Karpas-422 (cell line): Measurements from ENCODE around the gene PDGFD. TPM values are rescaled to one million over a fixed set of nuclear protein-coding genes. Genes with fewer than 3 reads are reported as not detected.

Experiments used
- DNase-seq: peaks from one replicate; pipeline ENCODE4 v3.0.0-alpha.2; 2015
- H2AFZ ChIP-seq: fragments of 200-600 bp; sonication (generic); 2 replicates; pipeline ENCODE4 v1.6.1; 2014; ENCODE audit warnings: antibody characterized with exemption, low read length, mixed read lengths
- H3K27ac ChIP-seq: fragments of 200-600 bp; sonication (generic); 2 replicates; pipeline ENCODE4 v1.5.1; 2014; ENCODE audit warnings: mild to moderate bottlenecking, low read length, moderate library complexity
- H3K27me3 ChIP-seq: fragments of 200-600 bp; sonication (generic); 2 replicates; pipeline ENCODE4 v1.6.1; 2014; ENCODE audit warnings: low read length, mixed read lengths
- H3K36me3 ChIP-seq: fragments of 200-600 bp; sonication (generic); 2 replicates; pipeline ENCODE4 v1.6.1; 2014; ENCODE audit warnings: low read length, mixed read lengths; ENCODE audit not compliant: insufficient read depth
- H3K4me1 ChIP-seq: fragments of 200-600 bp; sonication (generic); 2 replicates; pipeline ENCODE4 v1.6.1; 2014; ENCODE audit warnings: mild to moderate bottlenecking, low read length, mixed read lengths
- H3K4me2 ChIP-seq: fragments of 200-600 bp; sonication (generic); 2 replicates; pipeline ENCODE4 v1.6.1; 2014; ENCODE audit warnings: low read length, low read depth, mild to moderate bottlenecking; ENCODE audit not compliant: poor library complexity, severe bottlenecking
- H3K4me3 ChIP-seq: fragments of 200-600 bp; sonication (generic); 2 replicates; pipeline ENCODE4 v1.5.1; 2014; ENCODE audit warnings: mild to moderate bottlenecking, antibody characterized with exemption, low read length, mixed read lengths
- H3K79me2 ChIP-seq: fragments of 200-600 bp; sonication (generic); 2 replicates; pipeline ENCODE4 v1.6.1; 2014; ENCODE audit warnings: mild to moderate bottlenecking, low read length, mixed read lengths
- H3K9ac ChIP-seq: fragments of 200-600 bp; sonication (generic); 2 replicates; pipeline ENCODE4 v1.6.0; 2014; ENCODE audit warnings: low read length
- H3K9me2 ChIP-seq: fragments of 200-600 bp; sonication (generic), shearing (Covaris generic); replicated peaks from 2 replicates; pipeline ENCODE4 v1.6.0; 2014; ENCODE audit warnings: mild to moderate bottlenecking, low read length, moderate library complexity; ENCODE audit not compliant: insufficient read depth
- H3K9me3 ChIP-seq: fragments of 300-700, 200-600 bp; sonication (generic); 2 replicates; pipeline ENCODE4 v1.6.1; 2014; ENCODE audit warnings: low read length, mixed read lengths
- H4K20me1 ChIP-seq: fragments of 200-600 bp; sonication (generic); 2 replicates; pipeline ENCODE4 v1.6.1; 2014; ENCODE audit warnings: mild to moderate bottlenecking, antibody characterized with exemption, low read length, low read depth; ENCODE audit not compliant: insufficient read depth
- total RNA-seq: library from RNA; depleted of rRNA; stranded (reverse); fragments of >200 nt; shearing (Covaris generic); gene quantifications from 2 replicates; pipeline ENCODE4 v1.2.3, GENCODE V29; 2014; ENCODE audit warnings: low replicate concordance

PDGFD gene
- total RNA-seq, 1 experiment from 2014 or later, result 360 TPM

GRCh38 chr11:104024572-104024971 lies 139.4 kb downstream of the PDGFD start:
- Histone ChIP-seq H4K20me1 (no peaks in the 10 kb centered on the region), H3K36me3 (peaks cover 24% of the 10 kb centered on the region), H3K79me2 (peaks cover 98% of the 10 kb centered on the region), H3K27me3 (no peaks in the 10 kb centered on the region), H3K4me2 (no peak overlapping the region), H3K4me1 (peaks cover 65% of the 10 kb centered on the region), H3K9ac (no peak overlapping the region), H3K27ac (peak overlapping the region; percentile 26), H3K9me3 (no peaks in the 10 kb centered on the region), H2AFZ (no peak overlapping the region), H3K4me3 (no peak overlapping the region), H3K9me2 (no peaks in the 10 kb centered on the region)
- DNase-seq, result no peak

DNA sequence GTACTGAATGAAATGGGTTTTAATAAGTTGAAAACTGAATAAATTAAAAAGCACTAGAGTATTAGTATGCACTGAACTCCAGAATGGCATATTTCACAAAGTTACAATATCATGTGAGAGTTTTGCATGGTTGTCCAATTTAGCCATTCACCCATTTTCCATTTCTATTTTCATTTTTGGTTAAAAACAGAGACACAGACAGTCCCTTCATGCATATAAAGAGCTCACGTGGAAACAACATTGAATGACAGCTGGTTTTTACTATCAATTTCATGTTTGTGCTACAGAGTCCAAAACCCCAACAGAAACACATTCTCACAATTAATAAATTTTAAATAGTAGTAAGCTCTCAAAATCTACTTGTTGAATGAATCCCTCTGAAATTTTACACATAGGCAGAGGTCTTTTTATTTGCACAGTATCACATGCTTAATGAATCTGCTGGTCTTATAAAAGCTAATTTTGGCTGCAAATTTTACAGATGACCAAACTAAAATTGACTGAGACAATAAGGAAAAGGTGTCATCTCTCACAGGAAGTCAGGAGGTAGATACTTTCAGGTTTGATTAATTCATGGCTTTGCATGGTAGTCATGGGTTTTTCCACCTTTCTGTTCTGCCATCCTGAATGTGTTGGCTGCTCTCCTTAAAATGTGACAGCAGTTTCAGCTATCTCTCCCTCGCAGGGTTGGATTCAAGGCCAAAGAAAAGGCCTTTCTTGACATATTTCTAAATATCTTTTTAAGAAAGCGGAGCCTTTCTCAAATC lies 148.1 kb downstream of the PDGFD start:
- Histone ChIP-seq H3K4me2 (peak overlapping the region; percentile 40), H3K4me1 (peaks cover 95% of the 10 kb centered on the region), H3K4me3 (peak overlapping the region; percentile 0), H3K79me2 (peaks cover 99% of the 10 kb centered on the region), H3K27ac (peak overlapping the region; percentile 75), H3K36me3 (peaks cover 11% of the 10 kb centered on the region; the same call in 1 of the 2 replicates), H4K20me1 (no peaks in the 10 kb centered on the region), H3K9me3 (no peaks in the 10 kb centered on the region), H3K9ac (peak overlapping the region; percentile 10), H2AFZ (no peak overlapping the region), H3K9me2 (no peaks in the 10 kb centered on the region), H3K27me3 (no peaks in the 10 kb centered on the region)
- peak; percentile 87 for DNase-seq

GRCh38 chr11:104011044-104011443 lies 152.9 kb downstream of the PDGFD start:
- peaks cover 98% of the 10 kb centered on the region for H3K4me1 ChIP-seq
- H3K4me2 ChIP-seq, result peak overlapping the region; percentile 40
- 0 out of 2 replicates have a peak, but pooled peaks cover 7% of the 10 kb centered on the region for H3K36me3 ChIP-seq

GRCh38 chr11:104009744-104010143 lies 154.2 kb downstream of the PDGFD start:
- no peak overlapping the region for H3K4me3 ChIP-seq
- H3K36me3 ChIP-seq, result 0 out of 2 replicates have a peak, but pooled peaks cover 7% of the 10 kb centered on the region
- H3K79me2 ChIP-seq, result peaks cover 96% of the 10 kb centered on the region
- H3K9me3 ChIP-seq, result no peaks in the 10 kb centered on the region
- no peaks in the 10 kb centered on the region for H4K20me1 ChIP-seq
- no peaks in the 10 kb centered on the region for H3K9me2 ChIP-seq
- H3K27ac ChIP-seq, result peak overlapping the region; percentile 75
- H3K27me3 ChIP-seq, result no peaks in the 10 kb centered on the region
- peak overlapping the region; percentile 40 for H3K4me2 ChIP-seq
- H2AFZ ChIP-seq, result no peak overlapping the region
- no peak for DNase-seq
- peak overlapping the region; percentile 2; the same call in 1 of the 2 replicates for H3K9ac ChIP-seq
- H3K4me1 ChIP-seq, result peaks cover 96% of the 10 kb centered on the region

More at GRCh38 chr11:104011044-104011443, 152.9 kb downstream of the PDGFD start:
- peak overlapping the region; percentile 0; the same call in 1 of the 2 replicates for H3K9ac ChIP-seq
- peak; percentile 65 for DNase-seq
- no peaks in the 10 kb centered on the region for H3K27me3 ChIP-seq
- H3K9me2 ChIP-seq, result no peaks in the 10 kb centered on the region
- no peak overlapping the region for H2AFZ ChIP-seq
- no peaks in the 10 kb centered on the region for H4K20me1 ChIP-seq
- H3K9me3 ChIP-seq, result no peaks in the 10 kb centered on the region
- no peak overlapping the region for H3K4me3 ChIP-seq
- peaks cover 98% of the 10 kb centered on the region for H3K79me2 ChIP-seq
- H3K27ac ChIP-seq, result peak overlapping the region; percentile 75

DNA sequence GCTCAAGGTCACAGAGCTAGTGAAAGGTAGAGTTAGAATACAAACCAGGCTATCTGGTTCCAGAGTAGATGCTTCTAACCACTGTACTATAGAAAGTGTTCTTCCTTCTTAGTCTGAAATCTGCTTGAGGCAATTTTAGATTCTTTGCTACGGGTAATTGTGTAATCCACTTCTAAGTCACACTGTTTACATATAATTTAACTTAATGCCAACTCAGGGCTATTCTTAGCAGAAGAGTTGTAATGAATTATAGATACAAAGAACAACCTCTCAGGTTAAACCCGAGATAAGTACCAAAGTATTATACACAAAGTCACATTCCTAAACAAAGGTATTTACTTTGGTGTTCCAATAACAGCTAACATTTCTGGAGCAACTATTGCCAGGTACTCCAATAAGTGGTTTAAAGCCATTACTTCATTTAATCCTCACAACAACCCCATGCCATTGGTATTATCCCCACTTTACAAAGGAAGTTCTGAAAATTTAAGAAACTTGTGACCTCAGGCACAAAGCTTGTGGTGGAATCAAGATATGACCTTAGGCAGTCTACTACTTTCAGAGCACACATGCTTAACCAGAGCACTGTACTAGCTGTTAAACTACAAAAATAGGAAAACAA lies 158.6 kb downstream of the PDGFD start:
- H3K9me2 ChIP-seq, result no peaks in the 10 kb centered on the region
- no peak overlapping the region for H2AFZ ChIP-seq

GRCh38 chr11:104003491-104003890 lies 160.5 kb downstream of the PDGFD start:
- DNase-seq, result no peak
- Histone ChIP-seq H3K79me2 (peaks cover 96% of the 10 kb centered on the region), H2AFZ (no peak overlapping the region), H3K9me2 (no peaks in the 10 kb centered on the region), H3K9ac (no peak overlapping the region), H3K9me3 (no peaks in the 10 kb centered on the region), H3K4me1 (peaks cover 42% of the 10 kb centered on the region), H3K4me3 (no peak overlapping the region), H3K4me2 (no peak overlapping the region), H3K36me3 (peaks cover 48% of the 10 kb centered on the region; the same call in 1 of the 2 replicates), H3K27me3 (no peaks in the 10 kb centered on the region), H4K20me1 (no peaks in the 10 kb centered on the region), H3K27ac (peak overlapping the region; percentile 36)

More for the DNA sequence above, 158.6 kb downstream of the PDGFD start:
- H3K79me2 ChIP-seq, result peaks cover 95% of the 10 kb centered on the region
- H4K20me1 ChIP-seq, result no peaks in the 10 kb centered on the region
- peaks cover 59% of the 10 kb centered on the region for H3K4me1 ChIP-seq
- no peak overlapping the region for H3K4me3 ChIP-seq
- no peaks in the 10 kb centered on the region for H3K9me3 ChIP-seq
- H3K27ac ChIP-seq, result peak overlapping the region; percentile 45
- no peak for DNase-seq
- H3K4me2 ChIP-seq, result peak overlapping the region; percentile 3
- no peak overlapping the region for H3K9ac ChIP-seq
- H3K36me3 ChIP-seq, result peaks cover 29% of the 10 kb centered on the region; the same call in 1 of the 2 replicates
- no peaks in the 10 kb centered on the region for H3K27me3 ChIP-seq

DNA sequence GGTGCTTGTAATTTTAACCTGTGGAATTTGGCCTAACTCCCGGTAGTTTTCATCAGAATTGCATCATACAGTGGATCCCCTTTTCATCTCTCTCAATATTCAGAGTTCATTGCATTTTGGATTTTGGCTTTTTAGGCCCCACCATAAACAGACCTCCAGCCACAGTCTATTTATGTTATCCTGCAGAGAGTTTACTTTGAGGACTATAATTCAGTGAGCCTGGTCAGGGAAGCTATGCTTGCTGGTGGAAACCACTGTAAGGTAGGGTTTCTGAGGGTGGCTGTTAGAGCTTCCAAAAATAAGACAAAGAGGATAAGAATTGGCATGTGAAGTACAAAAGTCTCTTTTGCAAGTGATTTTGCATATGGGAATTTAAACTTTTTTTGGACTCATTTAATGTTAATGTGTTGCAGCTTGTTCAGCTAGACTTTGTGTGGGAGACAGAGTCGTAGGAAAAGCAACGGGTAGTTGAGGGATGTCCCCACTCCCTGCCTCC lies 162.3 kb downstream of the PDGFD start:
- Histone ChIP-seq H3K9me2 (no peaks in the 10 kb centered on the region), H3K9me3 (no peaks in the 10 kb centered on the region), H2AFZ (no peak overlapping the region), H3K4me2 (no peak overlapping the region), H3K9ac (no peak overlapping the region), H3K27ac (peak overlapping the region; percentile 37), H3K4me3 (no peak overlapping the region), H3K4me1 (peaks cover 38% of the 10 kb centered on the region), H3K79me2 (peaks cover 94% of the 10 kb centered on the region), H3K36me3 (peaks cover 66% of the 10 kb centered on the region), H4K20me1 (no peaks in the 10 kb centered on the region), H3K27me3 (no peaks in the 10 kb centered on the region)
- no peak for DNase-seq

DNA sequence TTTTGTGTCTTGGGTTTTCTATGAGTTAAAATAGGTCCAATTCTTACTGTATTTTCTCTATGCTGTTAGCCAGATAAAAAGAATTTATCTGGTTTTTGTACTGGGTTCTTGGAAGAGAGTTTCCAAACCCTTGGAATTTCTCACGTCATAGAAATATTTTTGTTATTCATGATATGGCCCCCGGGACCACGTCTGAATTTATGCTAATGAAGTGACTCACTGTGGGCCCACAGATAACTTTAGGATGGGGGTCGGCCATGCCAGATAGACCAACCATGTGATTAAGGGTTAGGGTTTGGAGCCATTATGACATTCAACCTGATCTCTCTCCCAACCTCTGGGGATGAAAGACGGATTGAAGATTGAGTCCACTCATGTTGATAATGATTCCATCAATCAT lies 163.1 kb downstream of the PDGFD start:
- peaks cover 74% of the 10 kb centered on the region for H3K36me3 ChIP-seq
- no peaks in the 10 kb centered on the region for H3K9me3 ChIP-seq
- H3K27me3 ChIP-seq, result no peaks in the 10 kb centered on the region
- no peaks in the 10 kb centered on the region for H3K9me2 ChIP-seq
- H3K79me2 ChIP-seq, result peaks cover 94% of the 10 kb centered on the region
- H2AFZ ChIP-seq, result no peak overlapping the region
- H3K9ac ChIP-seq, result no peak overlapping the region
- peaks cover 36% of the 10 kb centered on the region for H3K4me1 ChIP-seq
- H3K27ac ChIP-seq, result peak overlapping the region; percentile 37; the same call in 1 of the 2 replicates
- no peak overlapping the region for H3K4me2 ChIP-seq
- no peak for DNase-seq
- H3K4me3 ChIP-seq, result no peak overlapping the region
- no peaks in the 10 kb centered on the region for H4K20me1 ChIP-seq
